Raji (cell line): ENCODE data around the gene TNFSF11.

Source experiments
- POLR2A ChIP-seq: IDR thresholded peaks from 2 replicates; pipeline ENCODE4 v1.6.1; 2011; ENCODE audit warnings: low read depth, low read length, control low read depth; ENCODE audit not compliant: insufficient read depth

TNFSF11 gene

GRCh38 chr13:42623916-42624315 is 50.0 kb downstream of the TNFSF11 start:
- TF ChIP-seq POLR2A: no peak

DNA sequence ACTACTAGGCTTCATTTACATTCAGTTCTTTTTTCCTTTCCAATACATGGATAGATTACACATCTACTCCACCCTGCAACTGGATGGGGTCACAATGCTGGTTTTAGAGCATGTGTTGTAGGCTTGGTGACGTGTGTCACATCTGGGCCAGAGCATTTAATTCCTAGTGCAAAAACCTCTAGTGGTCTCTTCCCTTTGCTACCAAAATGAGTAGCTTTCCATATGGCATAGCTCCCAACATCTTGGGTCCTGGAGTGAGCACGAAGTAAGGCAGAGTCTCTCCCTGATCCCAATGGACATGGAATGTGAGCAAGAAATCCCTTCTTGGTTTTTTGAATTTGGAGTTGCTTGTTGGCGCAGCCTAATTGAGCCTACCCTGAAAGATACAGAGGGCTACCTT is 51.7 kb downstream of the TNFSF11 start:
- TF ChIP-seq POLR2A: no peak

DNA sequence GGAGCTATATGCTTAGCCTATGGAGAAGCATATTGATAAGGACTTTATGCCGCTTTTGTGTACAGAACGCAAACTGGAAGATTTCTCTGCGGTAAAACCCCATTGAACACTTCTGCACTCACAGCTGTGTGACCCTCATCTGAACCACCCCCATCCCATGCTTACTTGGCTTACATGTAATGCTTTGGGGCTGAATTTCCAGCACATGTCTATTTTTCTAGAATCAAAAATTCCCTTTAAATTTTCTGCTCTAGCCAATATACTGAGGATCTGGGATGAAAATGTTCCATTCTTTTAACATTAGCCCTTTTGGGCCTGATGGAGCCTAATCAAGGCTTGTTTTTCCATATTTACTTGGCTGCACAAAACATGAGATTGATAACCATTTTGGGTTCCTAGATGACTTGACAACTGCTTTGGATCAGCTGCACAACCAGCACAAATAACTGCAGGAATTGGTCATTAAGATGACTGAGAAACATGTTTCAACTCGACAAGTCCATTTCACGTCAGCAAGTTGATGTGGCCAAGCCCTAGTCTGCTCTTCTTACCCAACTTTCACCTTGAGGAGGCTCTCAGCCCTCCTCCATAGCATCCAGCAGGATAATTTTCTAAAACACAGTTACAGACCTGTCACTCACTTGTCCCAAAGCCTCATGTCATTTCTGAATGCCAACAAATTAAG is 52.4 kb downstream of the TNFSF11 start:
- no peak for TF ChIP-seq POLR2A

DNA sequence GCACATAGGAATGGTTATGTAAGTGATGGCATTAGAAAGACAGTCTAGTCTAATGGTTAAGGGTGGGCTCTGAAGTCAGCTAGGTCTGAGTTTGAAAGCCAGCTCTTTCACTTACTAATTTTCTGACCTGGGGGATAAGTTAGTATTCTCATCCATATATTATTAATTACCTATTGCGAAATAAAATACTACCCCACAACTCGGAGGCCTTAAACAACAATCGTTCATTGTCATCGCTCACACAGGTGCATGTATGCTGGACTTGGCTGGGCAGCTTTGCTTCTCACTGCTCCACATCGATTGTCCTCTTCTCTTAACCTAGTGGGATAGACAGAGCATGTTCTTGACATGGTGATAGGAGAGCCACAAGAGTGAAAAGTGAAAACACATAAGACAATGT is 54.7 kb downstream of the TNFSF11 start:
- no peak for TF ChIP-seq POLR2A

- no peak for TF ChIP-seq POLR2A
Observed at GRCh38 chr13:42631181-42631580, 57.2 kb downstream of the TNFSF11 start.

DNA sequence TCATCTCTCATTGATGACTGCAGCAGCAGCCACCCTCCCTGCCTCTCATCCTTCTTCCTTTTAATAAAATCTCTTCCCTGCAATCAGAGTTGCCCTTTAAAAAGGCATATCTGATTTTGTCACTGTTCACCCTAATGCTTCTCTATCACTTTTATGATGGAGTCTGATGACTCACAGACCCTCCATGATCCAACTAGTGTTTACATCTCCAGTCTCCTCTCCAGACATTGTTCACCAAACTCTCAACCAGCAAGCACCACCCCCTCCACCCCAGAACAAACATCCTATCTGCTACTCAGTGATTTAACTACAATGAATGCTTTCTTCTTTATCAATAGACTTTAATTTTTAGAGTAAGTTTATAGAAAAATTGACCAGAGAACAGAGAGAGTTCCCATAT is 59.5 kb downstream of the TNFSF11 start:
- no peak for TF ChIP-seq POLR2A

DNA sequence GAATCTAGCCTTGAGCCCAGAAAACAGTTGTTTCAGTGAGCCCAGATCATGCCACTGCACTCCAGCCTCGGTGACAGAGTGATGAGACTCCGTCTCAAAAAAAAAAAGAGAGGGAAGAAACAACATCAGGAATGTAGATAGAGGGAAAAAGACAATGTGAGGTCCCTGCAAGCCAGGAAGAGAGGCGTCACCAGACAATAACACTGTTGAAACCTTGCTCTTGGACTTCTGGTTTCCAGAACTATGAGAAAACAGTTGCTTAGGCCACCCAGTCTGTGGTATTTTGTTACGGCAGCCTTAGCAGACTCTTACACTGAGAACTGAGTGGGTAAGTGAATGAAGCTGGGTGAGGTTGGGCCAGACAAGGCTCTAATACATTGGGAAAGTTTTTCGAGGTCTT is 64.1 kb downstream of the TNFSF11 start:
- TF ChIP-seq POLR2A: no peak

DNA sequence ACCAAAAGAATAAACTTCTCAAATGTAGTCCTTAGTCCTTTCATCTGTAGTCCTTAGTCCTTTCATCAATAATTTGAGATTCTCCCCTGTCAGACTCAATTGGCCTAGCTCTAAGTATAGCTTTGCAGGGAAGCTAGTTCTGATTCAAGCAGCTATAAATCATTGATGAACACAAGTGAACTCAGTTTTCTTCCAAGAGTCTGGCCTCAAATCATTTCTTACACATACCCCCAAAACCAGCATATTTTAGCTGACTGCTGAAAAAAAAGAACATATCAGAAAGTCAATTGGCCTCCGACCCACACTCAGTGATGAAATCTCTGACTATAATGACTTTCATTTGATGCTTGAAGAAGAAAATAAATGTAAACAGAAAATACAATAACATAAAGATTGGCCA is 64.9 kb downstream of the TNFSF11 start:
- no peak for TF ChIP-seq POLR2A

- no peak for TF ChIP-seq POLR2A
Observed at GRCh38 chr13:42643076-42643475, 69.1 kb downstream of the TNFSF11 start.

DNA sequence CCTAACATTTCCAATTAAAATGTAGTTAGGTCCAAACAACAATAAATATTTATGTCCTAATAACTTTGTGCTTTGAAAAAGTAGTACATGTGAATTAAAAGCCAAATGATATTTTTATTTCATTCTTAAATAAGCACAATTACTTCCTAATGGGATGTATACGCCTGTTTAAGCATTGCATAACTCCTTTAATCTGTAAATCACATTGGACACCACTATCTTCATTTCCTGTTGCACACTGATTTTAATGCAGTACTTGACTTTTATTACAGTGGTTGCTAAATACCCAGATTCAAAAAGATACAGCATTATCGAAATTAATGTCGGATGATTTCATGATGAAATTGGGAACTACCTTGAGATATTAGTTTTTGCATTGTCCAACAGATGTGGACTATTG is 70.9 kb downstream of the TNFSF11 start:
- no peak for TF ChIP-seq POLR2A

GRCh38 chr13:42645717-42646116 is 71.8 kb downstream of the TNFSF11 start:
- no peak for TF ChIP-seq POLR2A

GRCh38 chr13:42649141-42649540 is 75.2 kb downstream of the TNFSF11 start:
- TF ChIP-seq POLR2A: no peak

DNA sequence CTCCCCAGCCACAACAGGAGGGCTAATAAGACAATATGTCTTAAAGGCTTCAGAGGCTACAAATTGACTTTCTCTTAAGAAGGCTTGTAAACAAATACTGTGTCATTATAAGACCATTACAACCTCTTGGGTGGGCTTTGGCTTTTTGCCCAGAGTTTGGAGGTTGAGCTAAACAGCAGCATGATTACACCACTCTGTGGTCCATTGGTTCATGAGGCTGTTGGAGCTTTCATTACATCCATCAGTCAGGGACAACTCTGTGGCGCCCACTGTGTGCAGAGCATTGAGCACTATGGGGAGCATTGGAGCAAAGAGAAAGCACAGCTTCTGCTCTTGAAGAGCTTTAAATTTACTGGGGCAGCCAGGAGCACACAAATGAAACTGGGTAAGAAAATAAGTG is 75.9 kb downstream of the TNFSF11 start:
- TF ChIP-seq POLR2A: no peak

DNA sequence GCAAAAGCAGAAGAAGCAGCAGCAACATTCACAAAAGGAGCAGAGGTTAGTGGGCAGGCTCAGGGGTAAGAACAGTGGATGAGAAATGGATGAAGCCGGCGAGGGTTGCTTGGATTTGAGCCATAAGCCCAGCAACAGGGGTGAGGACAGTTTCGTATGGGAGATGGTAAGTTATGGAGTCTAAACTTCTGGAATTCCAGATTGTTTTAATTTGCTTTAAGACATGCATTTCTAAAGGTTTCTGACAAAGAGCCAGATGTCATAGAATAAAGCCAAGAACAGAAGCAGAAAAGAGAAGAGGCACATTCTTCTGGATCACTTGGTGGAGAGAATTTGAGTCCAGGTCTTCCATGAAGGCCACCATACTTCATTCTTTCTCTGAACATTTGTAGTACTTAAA is 76.6 kb downstream of the TNFSF11 start:
- TF ChIP-seq POLR2A: no peak

GRCh38 chr13:42651936-42652641 is 78.1 kb downstream of the TNFSF11 start:
- no peak for TF ChIP-seq POLR2A

DNA sequence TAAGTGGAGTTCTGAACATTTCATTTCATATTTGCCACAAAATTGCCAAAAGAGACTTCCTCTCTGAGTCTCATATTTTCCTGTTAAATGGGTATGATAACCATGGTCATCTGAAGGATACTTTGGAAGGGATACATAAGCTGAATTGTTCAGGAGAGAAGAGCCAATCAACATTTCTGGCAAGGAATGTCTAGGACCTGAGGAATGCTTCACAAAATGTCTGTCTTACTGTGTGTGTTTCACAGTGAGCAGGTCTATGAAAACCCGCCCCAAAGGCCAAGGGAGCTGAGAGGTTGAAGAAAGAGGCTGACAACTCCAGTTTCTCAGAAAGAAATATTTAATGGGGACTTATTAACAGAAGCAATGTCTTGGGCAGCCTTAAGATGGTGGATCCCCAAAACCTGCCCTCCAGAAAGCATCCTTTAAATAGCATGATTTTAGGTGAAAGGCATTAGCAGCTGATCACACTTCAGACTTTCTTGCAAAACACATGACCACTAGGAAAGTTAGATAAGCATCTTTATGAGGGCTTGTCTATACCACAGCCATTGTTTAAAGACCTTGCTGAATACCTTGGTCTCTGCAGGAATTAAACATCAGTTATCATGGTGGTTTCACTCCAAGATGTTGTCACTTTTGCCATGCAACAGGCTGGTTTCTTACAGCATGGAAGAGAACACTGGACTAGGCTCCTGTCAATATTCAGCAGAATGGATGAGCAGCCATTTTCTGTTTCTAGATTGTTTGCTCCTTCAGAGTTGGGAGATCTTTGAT is 78.9 kb downstream of the TNFSF11 start:
- TF ChIP-seq POLR2A: no peak

GRCh38 chr13:42653679-42654078 is 79.7 kb downstream of the TNFSF11 start:
- no peak for TF ChIP-seq POLR2A

GRCh38 chr13:42654212-42654611 is 80.3 kb downstream of the TNFSF11 start:
- no peak for TF ChIP-seq POLR2A
